ENCODE data around the gene TBCC. TPM values are rescaled to one million over a fixed set of nuclear protein-coding genes. Genes with fewer than 3 reads are reported as not detected.

The TBCC gene
- total and polyA plus RNA-seq, 2 of the 8 experiments (the other 6 are each of a cell fraction or from before 2014, with no cell fraction given): 22.7 to 25.5 TPM

DNA sequence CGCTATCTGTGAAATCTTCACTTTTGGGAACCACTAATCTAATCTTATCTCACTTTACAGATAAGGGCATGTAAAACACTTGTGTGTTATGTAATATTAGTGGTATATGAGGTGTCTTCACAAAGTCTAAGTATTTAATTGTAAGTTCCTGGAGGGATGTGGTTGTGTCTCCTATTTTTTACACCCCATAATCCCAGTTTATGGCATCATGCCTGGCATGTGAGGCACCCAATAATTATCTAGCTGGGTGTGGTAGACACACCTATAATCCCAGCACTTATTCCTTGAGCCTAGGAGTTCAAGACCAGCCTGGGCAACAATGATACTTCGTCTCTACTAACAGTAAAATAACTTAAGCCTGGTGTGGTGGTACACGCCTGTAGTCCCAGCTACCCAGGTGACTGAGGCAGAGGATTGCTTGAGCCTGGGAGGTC, 16.5 kb upstream of the TBCC start:
- no peak overlapping the region for H3K4me2 ChIP-seq (ENCODE audit: insufficient read depth in 1 of 2, low read depth in 2 of 2, low read length in 2 of 2)
- H2AFZ ChIP-seq (ENCODE audit: low read length): no peak overlapping the region
- no peak overlapping the region for H3K27ac ChIP-seq (ENCODE audit: low read depth, low read length)
- FAIRE-seq (no peak), DNase-seq (ENCODE audit: low read depth in 1 of 2, low spot score in 2 of 2) (no peak)
- H3K56ac ChIP-seq (replicated peaks; ENCODE audit: insufficient read length, low read depth, low read length): no peak overlapping the region
- H4K5ac ChIP-seq (ENCODE audit: insufficient read length, low read depth, low read length): no peak overlapping the region
- H2BK12ac ChIP-seq (ENCODE audit: low read depth, low read length): no peak overlapping the region
- no peak overlapping the region for H3K4ac ChIP-seq (replicated peaks; ENCODE audit: insufficient read length, low read depth, low read length)
- no peaks in the 10 kb centered on the region for H3K9me3 ChIP-seq (ENCODE audit: insufficient read depth in 2 of 2, low read depth in 1 of 2, low read length in 1 of 2)
- no peak overlapping the region for H3K4me3 ChIP-seq (ENCODE audit: extremely low read depth in 1 of 4, insufficient read depth in 2 of 4, low read depth in 3 of 4, low read length in 4 of 4)
- no peaks in the 10 kb centered on the region for H3K23me2 ChIP-seq (ENCODE audit: low read depth, low read length)
- 82% methylated on average over 3 of the region's 3 CpGs; no CpG with 5 or more reads in 1 of the 2 experiments for WGBS, 2 experiments (ENCODE audit: extremely low coverage in 1 of 2, insufficient coverage in 1 of 2, insufficient read length in 1 of 2, insufficient replicate concordance in 2 of 2, low coverage in 1 of 2, low lambda C conversion rate in 2 of 2, missing lambda C conversion rate in 1 of 2)
- H3K4me1 ChIP-seq (replicated peaks in 1 of 4; ENCODE audit: control insufficient read depth in 3 of 4, insufficient read depth in 4 of 4, low read length in 3 of 4): peaks cover 1 to 16% (median 12%) of the 10 kb centered on the region in 4 experiments
- no peak overlapping the region; a peak in 1 of 7 replicates for H3K9ac ChIP-seq (replicated peaks in 1 of 4; ENCODE audit: extremely low read depth in 1 of 4, low read depth in 3 of 4, low read length in 3 of 4)
- H4K20me1 ChIP-seq (replicated peaks in 1 of 2; ENCODE audit: control insufficient read depth in 1 of 2, insufficient read depth in 2 of 2, low read length in 2 of 2): no peaks in the 10 kb centered on the region
- no peak overlapping the region for H2BK120ac ChIP-seq (replicated peaks; ENCODE audit: low read depth, low read length)
- H4K91ac ChIP-seq (replicated peaks; ENCODE audit: insufficient read length, low read length): no peak overlapping the region
- POLR2A ChIA-PET (ENCODE audit: partially characterized antibody): interaction anchor here (0.9 to 16.3 kb wide), 5 partner anchors 8 to 22 kb away, joined by 3 to 268 read pairs (median 6); partner anchors contain the start of genes BICRAL and TBCC
- H3K36me3 ChIP-seq (ENCODE audit: control insufficient read depth in 2 of 4, insufficient read depth in 4 of 4, low read length in 3 of 4): no peaks in the 10 kb centered on the region; a peak in 1 of 8 replicates
- no peak overlapping the region for H2BK15ac ChIP-seq (ENCODE audit: low read length)
- CTCF ChIA-PET (ENCODE audit: partially characterized antibody): interaction anchor here (0.7 to 0.9 kb wide), 2 partner anchors 36 to 102 kb away, joined by 3 read pairs; no protein-coding TSS in a partner anchor
- H3K14ac ChIP-seq (ENCODE audit: insufficient read length): no peak overlapping the region
- no peaks in the 10 kb centered on the region for H3K79me1 ChIP-seq (ENCODE audit: low read depth, low read length)
- H2BK20ac ChIP-seq (ENCODE audit: low read length): no peak overlapping the region
- no peak overlapping the region for H2AK5ac ChIP-seq (ENCODE audit: low read depth, low read length)
- no peak overlapping the region for H4K8ac ChIP-seq (ENCODE audit: extremely low read depth, insufficient read depth, low read length)
- no peak overlapping the region; the same call in 1 of the 2 replicates for H3K18ac ChIP-seq (ENCODE audit: extremely low read depth, low read length)
- no peak overlapping the region for H3K23ac ChIP-seq (ENCODE audit: insufficient read length)
- H3K27me3 ChIP-seq (replicated peaks in 1 of 4; ENCODE audit: control insufficient read depth in 3 of 4, extremely low read depth in 1 of 4, insufficient read depth in 3 of 4, low read length in 3 of 4): no peaks in the 10 kb centered on the region
- H3K79me2 ChIP-seq (ENCODE audit: control insufficient read depth in 1 of 2, insufficient read depth in 2 of 2, low read length in 2 of 2): peaks cover 0 to 5% of the 10 kb centered on the region in 2 experiments; a peak in 1 of 4 replicates
- H2BK5ac ChIP-seq (ENCODE audit: low read depth, low read length): no peak overlapping the region
- TF ChIP-seq SUZ12 (IDR thresholded peaks at IDR 0.05; ENCODE audit: low read length) (no peak), FOSL1 (IDR thresholded peaks at IDR 0.05; ENCODE audit: insufficient read depth, low read depth, low read length) (no peak)
- TF ChIP-seq, protein P1, sequence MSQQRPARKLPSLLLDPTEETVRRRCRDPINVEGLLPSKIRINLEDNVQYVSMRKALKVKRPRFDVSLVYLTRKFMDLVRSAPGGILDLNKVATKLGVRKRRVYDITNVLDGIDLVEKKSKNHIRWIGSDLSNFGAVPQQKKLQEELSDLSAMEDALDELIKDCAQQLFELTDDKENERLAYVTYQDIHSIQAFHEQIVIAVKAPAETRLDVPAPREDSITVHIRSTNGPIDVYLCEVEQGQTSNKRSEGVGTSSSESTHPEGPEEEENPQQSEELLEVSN (IDR thresholded peaks at IDR 0.05): no peak
